ENCODE data around the gene DNM2.

DNM2 gene

GRCh38 chr19:10712754-10713153, 5.1 kb upstream of the DNM2 start:
- H3K4me3 ChIP-seq (ENCODE audit: low read depth, low read length), result no peak overlapping the region
- no peak for DNase-seq (ENCODE audit: low read depth)
- no peak for TF ChIP-seq CTCF (IDR thresholded peaks at IDR 0.05; ENCODE audit: low read depth, low read length, missing control alignments)
- in situ Hi-C loops (cut with HindIII; ENCODE audit: low sequenced_read_pairs), result no loop called here

GRCh38 chr19:10713317-10713716, 4.6 kb upstream of the DNM2 start:
- no peak for DNase-seq (ENCODE audit: low read depth)
- no peak overlapping the region for H3K4me3 ChIP-seq (ENCODE audit: low read depth, low read length)
- TF ChIP-seq CTCF (IDR thresholded peaks at IDR 0.05; ENCODE audit: low read depth, low read length, missing control alignments), result no peak
- in situ Hi-C loops (cut with HindIII; ENCODE audit: low sequenced_read_pairs), result no loop called here

GRCh38 chr19:10717054-10717355, 874 bp upstream of the DNM2 start:
- in situ Hi-C loops (cut with HindIII; ENCODE audit: low sequenced_read_pairs), result no loop called here
- no peak for DNase-seq (ENCODE audit: low read depth)
- no peak overlapping the region for H3K4me3 ChIP-seq (ENCODE audit: low read depth, low read length)
- no peak for TF ChIP-seq CTCF (IDR thresholded peaks at IDR 0.05; ENCODE audit: low read depth, low read length, missing control alignments)

GRCh38 chr19:10718205-10719196, 622 bp downstream of the DNM2 start:
- H3K4me3 ChIP-seq (ENCODE audit: low read depth, low read length), result peak overlapping the region; percentile 77
- DNase-seq (ENCODE audit: low read depth), result no peak
- in situ Hi-C loops (cut with HindIII; ENCODE audit: low sequenced_read_pairs), result no loop called here
- TF ChIP-seq CTCF (IDR thresholded peaks at IDR 0.05; ENCODE audit: low read depth, low read length, missing control alignments), result no peak

- H3K4me3 ChIP-seq (ENCODE audit: low read depth, low read length), result peak overlapping the region; percentile 77
- TF ChIP-seq CTCF (IDR thresholded peaks at IDR 0.05; ENCODE audit: low read depth, low read length, missing control alignments), result no peak
- in situ Hi-C loops (cut with HindIII; ENCODE audit: low sequenced_read_pairs), result no loop called here
- DNase-seq (ENCODE audit: low read depth), result no peak
These were observed 1.6 kb downstream of the DNM2 start for GRCh38 chr19:10719466-10719961.

- in situ Hi-C loops (cut with HindIII; ENCODE audit: low sequenced_read_pairs), result no loop called here
- DNase-seq (ENCODE audit: low read depth), result no peak
- TF ChIP-seq CTCF (IDR thresholded peaks at IDR 0.05; ENCODE audit: low read depth, low read length, missing control alignments), result no peak
- H3K4me3 ChIP-seq (ENCODE audit: low read depth, low read length), result no peak overlapping the region
These were observed 2.8 kb downstream of the DNM2 start for GRCh38 chr19:10720607-10721125.

All from astrocyte of the cerebellum (primary cell).